HepG2 (cell line): ENCODE measurements around the gene COL5A1. TPM values are rescaled to one million over a fixed set of nuclear protein-coding genes. Genes with fewer than 3 reads are reported as not detected.

Source experiments
- ATAC-seq: fragments of 200-7000 bp; cut with Tn5 transposase; 3 replicates; pipeline ENCODE4 v1.9.1; 2020; ENCODE audit warnings: mild to moderate bottlenecking, moderate library complexity
- BruUV-seq: library from RNA; stranded (reverse); fragments of 400-500 nt; replicated peaks from 2 replicates; lab custom pipeline; 2021; lab: Mats Ljungman, UMichigan
- CTCF ChIA-PET: fragments of 300-600 bp; formaldehyde crosslinking; extraction: SDS; loops from one replicate; lab custom pipeline; 2021; ENCODE audit warnings: low total read pairs, inconsistent platforms, low intra/inter-chr PET ratio; lab: Yijun Ruan, JAX
- POLR2A ChIA-PET: fragments of 350-600 bp; sonication (Branson Sonifier 250); formaldehyde crosslinking; loops from one replicate; lab custom pipeline; 2020; ENCODE audit warnings: antibody characterized with exemption, inconsistent platforms; lab: Yijun Ruan, JAX
- DNase-seq: peaks from one replicate; pipeline ENCODE4 v3.0.0-alpha.2; 2015; ENCODE audit warnings: low spot score
- FAIRE-seq: peaks from 3 replicates; lab custom pipeline; 2011; peaks lifted over from hg19 to GRCh38; lab: Jason Lieb, UNC
- H2AFZ ChIP-seq: one replicate; pipeline ENCODE4 v1.6.1; 2011; ENCODE audit warnings: low read length, inconsistent platforms
- H3K27ac ChIP-seq: fragments of 300-600 bp; 3 replicates; pipeline ENCODE4 v1.8.0; 2011; ENCODE audit warnings: mixed run types, mild to moderate bottlenecking, mixed read lengths, low read length, inconsistent platforms; ENCODE audit not compliant: insufficient read depth; ENCODE audit errors: extremely low read length
- H3K27me3 ChIP-seq, 2 experiments: fragments of 200-600 bp in 1 of 2; 2 replicates in 1 of 2; 3 replicates in 1 of 2; pipeline versions ENCODE4 v1.6.0 to v1.8.0; 2011; ENCODE audit warnings: low read length in 2 of 2, mild to moderate bottlenecking in 2 of 2, moderate library complexity in 2 of 2, inconsistent platforms in 1 of 2; ENCODE audit not compliant: insufficient read depth in 2 of 2, control insufficient read depth in 1 of 2
- H3K36me3 ChIP-seq, 2 experiments: fragments of 200-600 bp in 1 of 2; replicated peaks in 1 of 2; 2 replicates in 1 of 2; 3 replicates in 1 of 2; pipeline versions ENCODE4 v1.5.1 to v1.8.0; 2011; ENCODE audit warnings: low read length in 2 of 2, inconsistent platforms in 1 of 2; ENCODE audit not compliant: insufficient read depth in 2 of 2, control insufficient read depth in 1 of 2
- H3K4me1 ChIP-seq: 2 replicates; pipeline ENCODE4 v1.5.1; 2012; ENCODE audit warnings: low read length, inconsistent platforms; ENCODE audit not compliant: insufficient read depth
- H3K4me2 ChIP-seq: 2 replicates; pipeline ENCODE4 v1.6.0; 2011; ENCODE audit warnings: low read depth, low read length, inconsistent platforms
- H3K4me3 ChIP-seq, 3 experiments: fragments of 200-600 bp in 1 of 3; sonication (generic), shearing (Covaris generic) in 1 of 3; replicated peaks in 1 of 3; 2 replicates each; pipeline ENCODE4 v1.5.1; 2011 to 2016; ENCODE audit warnings: low read length in 3 of 3, inconsistent platforms in 2 of 3, low read depth in 2 of 3, mild to moderate bottlenecking in 2 of 3, control low read depth in 1 of 3, mixed read lengths in 1 of 3; ENCODE audit not compliant: insufficient read depth in 1 of 3
- H3K79me2 ChIP-seq: one replicate; pipeline ENCODE4 v1.6.1; 2011; ENCODE audit warnings: low read length, inconsistent platforms; ENCODE audit not compliant: insufficient read depth
- H3K9ac ChIP-seq: 2 replicates; pipeline ENCODE4 v1.6.0; 2011; ENCODE audit warnings: mild to moderate bottlenecking, low read depth, low read length, inconsistent platforms; ENCODE audit not compliant: insufficient read depth
- H3K9me3 ChIP-seq: 2 replicates; pipeline ENCODE4 v1.5.1; 2012; ENCODE audit warnings: mild to moderate bottlenecking, low read length
- H4K20me1 ChIP-seq: 2 replicates; pipeline ENCODE4 v1.6.0; 2011; ENCODE audit warnings: inconsistent platforms, mild to moderate bottlenecking, low read length, moderate library complexity; ENCODE audit not compliant: insufficient read depth
- AKNA ChIP-seq: sonication (generic); formaldehyde crosslinking; IDR thresholded peaks from 2 replicates; pipeline ENCODE4 v1.4.0; 2020; ENCODE audit warnings: missing genetic modification reagents, borderline replicate concordance
- FOXA1 ChIP-seq, 2 experiments: fragments of 450-650 bp in 1 of 2; sonication (generic) in 1 of 2; formaldehyde crosslinking in 1 of 2; IDR thresholded peaks; 2 replicates each; pipeline versions ENCODE4 v1.4.0 to v1.6.1; 2016 to 2020; ENCODE audit warnings: missing genetic modification reagents in 1 of 2
- NCOA5 ChIP-seq: sonication (generic); formaldehyde crosslinking; IDR thresholded peaks from 2 replicates; pipeline ENCODE4 v1.4.0; 2020; ENCODE audit warnings: missing genetic modification reagents
- SRY ChIP-seq: sonication (generic); formaldehyde crosslinking; IDR thresholded peaks from 2 replicates; pipeline ENCODE4 v1.8.0; 2022; ENCODE audit warnings: mild to moderate bottlenecking, missing genetic modification reagents
- TBX3 ChIP-seq: fragments of 450-650 bp; IDR thresholded peaks from 2 replicates; pipeline ENCODE4 v1.6.1; 2017; ENCODE audit warnings: antibody characterized with exemption, mild to moderate bottlenecking, inconsistent platforms, borderline replicate concordance
- TOPORS ChIP-seq: sonication (generic); formaldehyde crosslinking; IDR thresholded peaks from 2 replicates; pipeline ENCODE4 v1.8.0; 2023; ENCODE audit warnings: mild to moderate bottlenecking, missing genetic modification reagents
- ZNF430 ChIP-seq: sonication (generic); formaldehyde crosslinking; IDR thresholded peaks from 2 replicates; pipeline ENCODE4 v1.9.0; 2021; ENCODE audit warnings: mild to moderate bottlenecking, missing genetic modification reagents
- WGBS: methylation state at CpG from one replicate; pipeline ENCODE4 v1.1.6; 2017; ENCODE audit warnings: low lambda C conversion rate; 5-methylcytosine and 5-hydroxymethylcytosine counted together
- in situ Hi-C: cut with HindIII; loops from 2 replicates; pipeline ENCODE4 v1.10.0; 2017; ENCODE audit warnings: low pct_unique_long_range_greater_than_20kb; ENCODE audit not compliant: extremely low pct_ligation_motif_present
- intact Hi-C: fragments of 100-400 bp; cut with micrococcal nuclease; formaldehyde crosslinking; loops from one replicate; pipeline ENCODE4 v1.10.0; 2022; ENCODE audit not compliant: unreplicated experiment
- polyA plus RNA-seq, 8 experiments: library from polyadenylated mRNA; depleted of rRNA in 3 of 8; stranded (reverse) in 7 of 8; unstranded in 1 of 8; fragments of >200 nt; fragmentation: Illumina TruSeq in 4 of 8; extraction: Trizol in 4 of 8; gene quantifications; 2 replicates each; pipeline versions ENCODE4 v1.2.1 to v1.2.3, GENCODE V29; 2011 to 2016; ENCODE audit warnings: low read depth in 4 of 8, missing spikeins in 1 of 8, mixed read lengths in 1 of 8; ENCODE audit not compliant: insufficient read depth in 1 of 8
- total RNA-seq, 5 experiments: library from RNA; depleted of rRNA; stranded (reverse); fragments of >200 nt; fragmentation: Illumina TruSeq; extraction: Trizol; gene quantifications; 2 replicates each; pipeline ENCODE4 v1.2.3, GENCODE V29; 2016; ENCODE audit warnings: low read depth in 1 of 5

Gene COL5A1
- total and polyA plus RNA-seq, 2 of the 13 experiments (the other 11 are each of a cell fraction or from before 2014, with no cell fraction given), result not detected

DNA sequence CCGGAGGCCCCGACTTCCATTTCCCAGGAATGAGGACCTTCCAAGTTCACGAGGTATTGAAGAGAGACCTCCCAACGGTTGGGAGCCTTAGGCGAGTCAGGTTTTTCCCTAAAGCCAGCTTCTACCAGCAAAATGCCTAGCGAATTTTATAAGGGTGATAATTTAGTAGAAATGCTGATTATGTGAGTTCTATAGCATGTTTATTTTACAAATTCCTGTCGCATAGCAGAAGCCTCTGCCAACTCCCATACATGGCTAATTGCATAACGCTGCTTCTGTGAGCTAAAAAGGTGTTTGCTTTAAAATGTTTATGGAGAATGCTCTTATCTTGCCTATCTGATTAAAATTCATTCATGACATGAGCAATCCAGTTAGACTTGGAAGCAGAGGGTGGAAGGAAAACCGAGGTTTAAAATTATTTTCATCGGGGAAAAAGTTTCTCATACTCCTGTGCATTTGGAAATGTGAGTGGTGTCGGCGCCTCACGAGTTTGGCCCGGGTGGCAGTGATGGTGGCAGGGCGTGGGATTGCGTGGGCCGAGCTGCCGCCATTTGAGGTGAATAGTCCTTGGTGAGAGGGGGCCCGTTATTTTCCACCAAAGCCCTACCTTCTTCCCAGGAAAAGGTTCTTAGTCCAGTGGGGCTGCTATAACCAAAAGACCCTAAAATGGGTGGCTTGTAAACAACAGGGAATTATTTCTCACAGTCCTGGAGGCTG, 134.6 kb downstream of the COL5A1 start (continued):
- no peak for TF ChIP-seq AKNA (CRISPR knock-in tag)

DNA sequence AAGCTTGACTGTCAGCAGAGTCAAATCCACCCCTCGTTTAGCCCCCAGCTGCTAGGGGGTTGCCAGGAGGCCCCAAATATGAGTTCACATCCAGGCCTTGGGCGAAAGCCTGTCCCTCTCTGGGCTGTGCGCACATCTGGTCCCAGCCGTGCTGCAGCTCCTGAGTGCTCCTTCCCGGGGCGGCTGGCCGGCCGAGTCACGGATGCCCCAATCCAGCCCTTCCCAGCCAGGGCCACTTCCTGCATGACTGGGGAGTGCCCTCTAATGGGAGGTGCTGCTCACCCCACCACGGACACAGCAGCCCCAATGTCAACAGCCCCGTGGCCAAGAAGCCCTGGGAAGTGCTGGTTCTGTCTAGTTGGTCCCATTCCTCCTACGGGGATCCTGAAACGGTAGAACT, 135.6 kb downstream of the COL5A1 start:
- in situ Hi-C loops (no loop called here), intact Hi-C loops (no loop called here)
- POLR2A ChIA-PET, result no interaction called here
- no peak overlapping the region for H3K9ac ChIP-seq
- DNase-seq (no peak), ATAC-seq (no peak), FAIRE-seq (no peak)
- H3K27ac ChIP-seq, result no peak overlapping the region
- H3K36me3 ChIP-seq, result no peaks in the 10 kb centered on the region
- no peak overlapping the region for H3K4me3 ChIP-seq
- WGBS, result 43% methylated on average over 7 of the region's 13 CpGs
- H3K4me2 ChIP-seq, result no peak overlapping the region
- H3K4me1 ChIP-seq, result no peaks in the 10 kb centered on the region
- H3K9me3 ChIP-seq, result no peaks in the 10 kb centered on the region
- no TSS peak for BruUV-seq
- no peaks in the 10 kb centered on the region for H3K79me2 ChIP-seq
- H4K20me1 ChIP-seq, result no peaks in the 10 kb centered on the region; the same call in 1 of the 2 replicates
- H2AFZ ChIP-seq, result no peak overlapping the region
- TF ChIP-seq FOXA1 (IDR thresholded peaks at IDR 0.05), result no peak
- no peak for TF ChIP-seq FOXA1 (CRISPR knock-in tag; IDR thresholded peaks at IDR 0.05)
- no peak for TF ChIP-seq TOPORS (CRISPR knock-in tag)
- no peak for TF ChIP-seq NCOA5 (CRISPR knock-in tag)
- no peak for TF ChIP-seq SRY (CRISPR knock-in tag)
- TF ChIP-seq TBX3, result no peak
- TF ChIP-seq ZNF430 (CRISPR knock-in tag), result no peak
- CTCF ChIA-PET, result no interaction called here
- H3K27me3 ChIP-seq, result peaks cover 16 to 90% of the 10 kb centered on the region in 2 experiments; a peak in 4 of 5 replicates
